CD14-positive monocyte (primary cell): Measurements from ENCODE around the gene DGCR8. TPM values are rescaled to one million over a fixed set of nuclear protein-coding genes. Genes with fewer than 3 reads are reported as not detected.

ENCODE experiments used
- DNase-seq, 3 donors: peaks; one replicate each; pipeline ENCODE4 v3.0.0-alpha.2; 2011 to 2022
- H2AFZ ChIP-seq: 2 replicates; pipeline ENCODE4 v1.6.0; 2012; ENCODE audit warnings: mild to moderate bottlenecking, low read depth, low read length, inconsistent platforms; ENCODE audit not compliant: insufficient read depth, poor library complexity, severe bottlenecking
- H3K27ac ChIP-seq, 2 donors: 1 replicate in 1 of 2; 2 replicates in 1 of 2; pipeline ENCODE4 v1.5.1; 2012 to 2013; ENCODE audit warnings: low read length in 2 of 2, control low read depth in 1 of 2, inconsistent platforms in 1 of 2, low read depth in 1 of 2, mild to moderate bottlenecking in 1 of 2
- H3K27me3 ChIP-seq, 2 donors: one replicate each; pipeline versions ENCODE4 v1.6.0 to v1.6.1; 2011 to 2013; ENCODE audit warnings: low read length in 2 of 2; ENCODE audit not compliant: control insufficient read depth in 2 of 2, insufficient read depth in 2 of 2
- H3K36me3 ChIP-seq, 2 donors: replicated peaks in 1 of 2; 1 replicate in 1 of 2; 2 replicates in 1 of 2; pipeline versions ENCODE4 v1.5.1 to v1.6.1; 2012 to 2013; ENCODE audit warnings: low read length in 2 of 2, control low read depth in 1 of 2, inconsistent platforms in 1 of 2, mild to moderate bottlenecking in 1 of 2; ENCODE audit not compliant: insufficient read depth in 2 of 2, control insufficient read depth in 1 of 2
- H3K4me1 ChIP-seq, 2 donors: 1 replicate in 1 of 2; 2 replicates in 1 of 2; pipeline versions ENCODE4 v1.5.1 to v1.6.1; 2012 to 2013; ENCODE audit warnings: low read length in 2 of 2, control low read depth in 1 of 2, inconsistent platforms in 1 of 2, mild to moderate bottlenecking in 1 of 2, moderate library complexity in 1 of 2; ENCODE audit not compliant: insufficient read depth in 2 of 2, control insufficient read depth in 1 of 2
- H3K4me2 ChIP-seq: replicated peaks from 2 replicates; pipeline ENCODE3; 2012; ENCODE audit warnings: low read length, moderate library complexity, mild to moderate bottlenecking; ENCODE audit not compliant: poor library complexity, severe bottlenecking; ENCODE audit errors: extremely low read depth
- H3K4me3 ChIP-seq, 3 experiments: fragments of 200-600 bp in 1 of 3; sonication (generic) in 1 of 3; replicated peaks in 1 of 3; 1 replicate in 2 of 3; 2 replicates in 1 of 3; pipeline ENCODE4 v1.5.1; 2011 to 2013; ENCODE audit warnings: low read length in 3 of 3, mild to moderate bottlenecking in 3 of 3, control low read depth in 2 of 3, low read depth in 2 of 3, inconsistent platforms in 1 of 3, moderate library complexity in 1 of 3
- H3K79me2 ChIP-seq: 2 replicates; pipeline ENCODE4 v1.6.0; 2012; ENCODE audit warnings: mild to moderate bottlenecking, control low read depth, inconsistent platforms, low read length, moderate library complexity; ENCODE audit not compliant: insufficient read depth
- H3K9ac ChIP-seq: 2 replicates; pipeline ENCODE4 v1.6.0; 2017; ENCODE audit warnings: low read length, mild to moderate bottlenecking; ENCODE audit not compliant: insufficient read depth, poor library complexity, severe bottlenecking
- H3K9me3 ChIP-seq, 2 donors: replicated peaks in 1 of 2; 1 replicate in 1 of 2; 2 replicates in 1 of 2; pipeline versions ENCODE4 v1.5.1 to v1.6.1; 2012 to 2013; ENCODE audit warnings: low read length in 2 of 2, control low read depth in 1 of 2; ENCODE audit not compliant: control insufficient read depth in 1 of 2, insufficient read depth in 1 of 2
- H4K20me1 ChIP-seq: 2 replicates; pipeline ENCODE4 v1.6.0; 2012; ENCODE audit warnings: mild to moderate bottlenecking, low read length, control low read depth, moderate library complexity; ENCODE audit not compliant: insufficient read depth
- H3K27ac Mint-ChIP-seq, 7 donors: one replicate each; pipeline ENCODE4 v1.8.0; 2020; ENCODE audit warnings: mild to moderate bottlenecking in 7 of 7, mixed read lengths in 7 of 7, moderate library complexity in 6 of 7, inconsistent platforms in 2 of 7
- H3K27me3 Mint-ChIP-seq, 3 donors: one replicate each; pipeline ENCODE4 v1.8.0; 2021 to 2022; ENCODE audit warnings: low read depth in 3 of 3, mild to moderate bottlenecking in 3 of 3, mixed read lengths in 3 of 3, moderate library complexity in 3 of 3, inconsistent platforms in 1 of 3
- H3K36me3 Mint-ChIP-seq, 2 donors: one replicate each; pipeline ENCODE4 v1.8.0; 2020; ENCODE audit warnings: mixed read lengths in 2 of 2, inconsistent platforms in 1 of 2, mild to moderate bottlenecking in 1 of 2
- H3K4me1 Mint-ChIP-seq: one replicate; pipeline ENCODE4 v1.8.0; 2020; ENCODE audit warnings: mild to moderate bottlenecking, mixed read lengths
- H3K4me3 Mint-ChIP-seq, 2 donors: one replicate each; pipeline ENCODE4 v1.8.0; 2020; ENCODE audit warnings: mild to moderate bottlenecking in 2 of 2, mixed read lengths in 2 of 2, moderate library complexity in 1 of 2
- H3K9me3 Mint-ChIP-seq, 7 donors: one replicate each; pipeline ENCODE4 v1.8.0; 2020 to 2022; ENCODE audit warnings: mixed read lengths in 7 of 7, mild to moderate bottlenecking in 6 of 7, moderate library complexity in 6 of 7, inconsistent platforms in 2 of 7
- CTCF ChIP-seq: fragments of 200-600 bp; IDR thresholded peaks from one replicate; pipeline ENCODE4 v1.8.0; 2022; ENCODE audit warnings: antibody characterized with exemption, mild to moderate bottlenecking
- WGBS: methylation state at CpG from one replicate; pipeline ENCODE4 v1.1.5; 2013; ENCODE audit warnings: missing lambda C conversion rate; ENCODE audit not compliant: insufficient coverage; 5-methylcytosine and 5-hydroxymethylcytosine counted together
- intact Hi-C, 2 donors: fragments of 100-400 bp; cut with micrococcal nuclease; formaldehyde crosslinking; loops; one replicate each; pipeline versions ENCODE4 v1.15.0 to v1.15.1; 2023
- polyA plus RNA-seq, 3 donors: library from polyadenylated mRNA; depleted of rRNA in 1 of 3; unstranded in 2 of 3; stranded (reverse) in 1 of 3; fragments of 300-500 nt in 2 of 3; fragments of >200 nt in 1 of 3; fragmentation: Illumina TruSeq in 2 of 3; gene quantifications; 1 replicate in 2 of 3; 2 replicates in 1 of 3; pipeline ENCODE4 v1.2.3, GENCODE V29; 2012 to 2021

Gene DGCR8
- polyA plus RNA-seq, 3 donors: 1.2 to 18.7 (median 1.4) TPM

- Histone ChIP-seq H3K36me3 (peaks cover 0 to 9% of the 10 kb centered on the region in 2 donors), H3K4me2 (no peak overlapping the region), H2AFZ (no peak overlapping the region), H3K4me1 (peaks cover 15 to 27% of the 10 kb centered on the region in 2 donors), H3K9me3 (no peaks in the 10 kb centered on the region), H3K79me2 (peaks cover 29% of the 10 kb centered on the region), H3K27ac (no peak overlapping the region), H3K9ac (no peak overlapping the region), H4K20me1 (peaks cover 74% of the 10 kb centered on the region), H3K27me3 (no peaks in the 10 kb centered on the region), H3K4me3 (no peak overlapping the region)
- no peak for DNase-seq
- Mint-ChIP-seq H3K27me3 (peaks cover 0 to 2% (median 0%) of the 10 kb centered on the region in 3 donors), H3K27ac (no peak overlapping the region), H3K4me3 (no peak overlapping the region), H3K4me1 (peaks cover 24% of the 10 kb centered on the region), H3K9me3 (no peaks in the 10 kb centered on the region), H3K36me3 (peaks cover 9 to 12% of the 10 kb centered on the region in 2 donors)
- intact Hi-C loops: no loop called here
- no peak for TF ChIP-seq CTCF
- WGBS: 91% methylated on average over 4 of the region's 4 CpGs
Observed at GRCh38 chr22:20135265-20135664, 55.2 kb downstream of the DGCR8 start.

DNA sequence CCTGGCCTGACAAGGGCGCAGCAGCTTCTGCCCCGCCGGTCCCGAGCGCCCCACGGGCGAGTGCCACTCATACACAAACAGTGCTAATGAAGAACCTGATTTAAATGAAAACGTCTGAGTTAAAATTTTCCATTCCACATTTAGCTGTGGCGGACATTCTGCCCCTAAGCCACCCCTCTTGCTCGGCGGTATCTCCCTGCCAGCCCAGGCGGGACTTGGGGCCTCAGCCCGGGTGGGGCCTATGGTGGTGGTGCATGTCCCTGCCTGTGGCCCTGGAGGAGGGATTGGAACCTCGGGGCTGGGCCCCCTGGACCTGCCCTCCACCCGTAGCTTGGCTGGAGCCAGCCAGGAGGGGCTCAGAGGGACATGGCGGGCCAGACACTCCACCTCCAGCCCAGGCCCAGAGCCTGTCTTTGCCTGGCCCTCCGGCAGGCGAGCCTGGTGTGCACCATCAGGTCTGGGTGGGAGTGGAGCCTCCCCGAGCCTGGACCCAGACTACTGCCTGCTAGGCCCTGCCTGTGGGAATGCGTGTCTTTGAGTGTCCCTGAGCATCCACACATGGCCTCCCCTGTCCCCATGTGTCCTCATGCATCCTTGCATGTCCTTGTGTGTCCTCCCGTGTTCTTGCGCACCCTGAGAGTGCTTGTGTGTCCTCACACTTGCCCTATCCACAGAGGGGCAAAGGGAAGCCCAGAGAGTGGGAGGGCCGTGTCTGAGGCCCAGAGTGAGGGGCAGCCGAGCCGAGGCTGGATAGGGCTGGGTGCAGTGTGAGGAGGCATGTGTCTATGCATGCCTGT is 56.0 kb downstream of the DGCR8 start:
- TF ChIP-seq CTCF: no peak
- H3K9me3 Mint-ChIP-seq: no peaks in the 10 kb centered on the region
- Histone ChIP-seq H3K4me2 (no peak overlapping the region), H3K36me3 (peaks cover 2 to 9% of the 10 kb centered on the region in 2 donors), H3K27me3 (no peaks in the 10 kb centered on the region), H3K4me3 (no peak overlapping the region), H2AFZ (no peak overlapping the region), H3K9ac (no peak overlapping the region), H3K9me3 (no peaks in the 10 kb centered on the region), H3K27ac (no peak overlapping the region), H3K79me2 (peaks cover 29% of the 10 kb centered on the region), H4K20me1 (peaks cover 74% of the 10 kb centered on the region), H3K4me1 (peaks cover 11 to 20% of the 10 kb centered on the region in 2 donors)
- no peak overlapping the region for H3K4me3 Mint-ChIP-seq
- intact Hi-C loops: no loop called here
- H3K4me1 Mint-ChIP-seq: peaks cover 24% of the 10 kb centered on the region
- WGBS: 94% methylated on average over 20 of the region's 25 CpGs
- no peak for DNase-seq
- peaks cover 0 to 2% (median 0%) of the 10 kb centered on the region in 3 donors for H3K27me3 Mint-ChIP-seq
- no peak overlapping the region for H3K27ac Mint-ChIP-seq
- peaks cover 9 to 12% of the 10 kb centered on the region in 2 donors for H3K36me3 Mint-ChIP-seq
